Retinal pigment epithelial cell (primary cell): Measurements from ENCODE around the gene DBNL.

Experiments
- DNase-seq: peaks from one replicate; pipeline ENCODE4 v3.0.0-alpha.2; 2010; ENCODE audit warnings: low read depth
- H3K4me3 ChIP-seq: 2 replicates; pipeline ENCODE4 v1.5.1; 2011; ENCODE audit warnings: mild to moderate bottlenecking, low read length, control low read depth, moderate library complexity
- TF ChIP-seq, protein P1 (sequence below): conservative IDR thresholded peaks from 2 replicates; pipeline ENCODE4 v1.5.1; 2011; ENCODE audit warnings: low read depth, low read length, control low read depth, inconsistent platforms

DBNL gene

DNA sequence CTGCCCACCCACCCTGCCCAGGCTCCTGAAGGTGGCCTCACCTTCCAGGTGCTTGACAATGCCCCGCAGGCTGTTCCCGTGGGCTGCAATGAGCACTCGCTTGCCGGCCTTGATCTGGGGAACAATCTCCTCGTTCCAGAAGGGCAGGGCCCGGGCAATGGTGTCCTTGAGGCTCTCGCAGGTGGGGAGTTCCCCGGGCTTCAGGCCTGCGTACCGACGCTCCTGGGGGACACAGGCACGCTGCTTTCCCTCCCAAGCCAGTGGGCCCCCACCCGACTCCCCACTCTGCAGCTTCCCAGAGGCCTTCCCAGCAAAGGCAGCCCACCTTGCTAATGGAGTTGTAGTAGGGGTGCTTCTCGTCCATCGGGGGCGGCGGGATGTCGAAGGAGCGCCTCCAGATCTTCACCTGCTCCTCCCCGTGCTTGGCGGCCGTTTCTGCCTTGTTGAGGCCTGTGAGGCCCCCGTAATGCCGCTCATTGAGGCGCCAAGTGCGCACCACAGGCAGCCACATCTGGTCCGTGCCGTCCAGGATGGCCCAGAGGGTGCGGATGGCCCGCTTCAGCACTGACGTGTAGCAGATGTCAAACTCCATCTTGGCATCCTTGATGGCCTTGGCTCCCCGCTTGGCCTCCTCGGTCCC, 20.4 kb downstream of the DBNL start:
- TF ChIP-seq, protein P1, sequence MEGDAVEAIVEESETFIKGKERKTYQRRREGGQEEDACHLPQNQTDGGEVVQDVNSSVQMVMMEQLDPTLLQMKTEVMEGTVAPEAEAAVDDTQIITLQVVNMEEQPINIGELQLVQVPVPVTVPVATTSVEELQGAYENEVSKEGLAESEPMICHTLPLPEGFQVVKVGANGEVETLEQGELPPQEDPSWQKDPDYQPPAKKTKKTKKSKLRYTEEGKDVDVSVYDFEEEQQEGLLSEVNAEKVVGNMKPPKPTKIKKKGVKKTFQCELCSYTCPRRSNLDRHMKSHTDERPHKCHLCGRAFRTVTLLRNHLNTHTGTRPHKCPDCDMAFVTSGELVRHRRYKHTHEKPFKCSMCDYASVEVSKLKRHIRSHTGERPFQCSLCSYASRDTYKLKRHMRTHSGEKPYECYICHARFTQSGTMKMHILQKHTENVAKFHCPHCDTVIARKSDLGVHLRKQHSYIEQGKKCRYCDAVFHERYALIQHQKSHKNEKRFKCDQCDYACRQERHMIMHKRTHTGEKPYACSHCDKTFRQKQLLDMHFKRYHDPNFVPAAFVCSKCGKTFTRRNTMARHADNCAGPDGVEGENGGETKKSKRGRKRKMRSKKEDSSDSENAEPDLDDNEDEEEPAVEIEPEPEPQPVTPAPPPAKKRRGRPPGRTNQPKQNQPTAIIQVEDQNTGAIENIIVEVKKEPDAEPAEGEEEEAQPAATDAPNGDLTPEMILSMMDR, result no peak
- no peak for DNase-seq
- peak overlapping the region; percentile 28 for H3K4me3 ChIP-seq

DNA sequence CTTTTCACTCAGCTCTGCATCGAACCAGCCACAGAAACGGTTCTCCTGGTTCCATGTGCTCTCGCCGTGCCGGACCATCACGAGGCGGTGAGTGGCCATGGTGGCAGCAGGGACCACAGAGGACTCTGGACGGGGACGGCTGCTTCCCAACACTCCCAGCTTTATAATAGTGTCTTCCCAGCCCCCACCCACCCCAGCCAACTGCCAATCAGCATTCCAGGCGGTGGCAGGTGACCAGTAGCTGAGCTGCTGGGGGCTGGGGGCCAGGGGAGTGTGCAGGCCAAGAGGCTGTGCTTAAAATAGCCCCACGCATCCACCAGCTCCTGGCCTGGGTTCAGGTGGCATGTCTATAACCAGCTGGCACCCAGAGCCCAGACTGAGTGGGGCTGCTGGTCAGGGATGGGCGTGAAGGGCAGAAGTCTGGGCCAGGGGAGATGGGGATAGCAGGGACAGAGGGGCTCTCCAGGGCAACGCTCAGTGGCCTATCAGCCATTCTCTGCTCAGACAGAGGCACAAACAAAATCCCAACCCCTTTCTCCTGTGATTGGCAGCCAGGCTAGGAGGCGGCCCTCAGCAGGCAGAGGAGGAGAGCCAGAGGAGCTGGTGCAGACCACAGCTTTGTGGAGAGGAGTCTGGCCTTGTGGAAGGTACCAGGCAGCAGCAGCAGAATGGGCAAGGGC, 21.1 kb downstream of the DBNL start, which contains the start of gene PGAM2:
Gene PGAM2, minus strand, starts transcription at position 137 of the 680 bp plus-strand sequence. Its CDS starts 38 bp downstream, at position 99.
- no peak for DNase-seq
- TF ChIP-seq, protein P1, result no peak
- H3K4me3 ChIP-seq, result peak within 1 kb of the TSS; percentile 28

DNA sequence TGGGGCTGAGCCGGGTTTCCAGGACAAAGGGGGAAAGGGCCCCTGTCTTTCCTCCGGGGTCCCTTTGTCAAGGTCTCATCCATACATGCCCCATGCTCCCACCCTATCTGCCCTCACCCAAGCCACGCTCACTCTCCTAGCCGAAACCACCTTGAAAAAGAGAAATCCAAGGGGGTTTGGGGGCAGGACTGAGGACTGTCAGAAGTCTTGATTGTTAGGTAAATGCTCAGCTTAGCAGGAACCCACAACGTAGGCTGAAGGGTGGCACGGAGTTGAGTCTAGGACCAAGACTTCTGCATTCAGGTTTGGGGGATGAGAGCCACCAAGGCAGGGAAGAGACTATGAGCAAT, 21.6 kb downstream of the DBNL start:
- TF ChIP-seq, protein P1, result no peak
- no peak for DNase-seq
- no peak overlapping the region for H3K4me3 ChIP-seq

DNA sequence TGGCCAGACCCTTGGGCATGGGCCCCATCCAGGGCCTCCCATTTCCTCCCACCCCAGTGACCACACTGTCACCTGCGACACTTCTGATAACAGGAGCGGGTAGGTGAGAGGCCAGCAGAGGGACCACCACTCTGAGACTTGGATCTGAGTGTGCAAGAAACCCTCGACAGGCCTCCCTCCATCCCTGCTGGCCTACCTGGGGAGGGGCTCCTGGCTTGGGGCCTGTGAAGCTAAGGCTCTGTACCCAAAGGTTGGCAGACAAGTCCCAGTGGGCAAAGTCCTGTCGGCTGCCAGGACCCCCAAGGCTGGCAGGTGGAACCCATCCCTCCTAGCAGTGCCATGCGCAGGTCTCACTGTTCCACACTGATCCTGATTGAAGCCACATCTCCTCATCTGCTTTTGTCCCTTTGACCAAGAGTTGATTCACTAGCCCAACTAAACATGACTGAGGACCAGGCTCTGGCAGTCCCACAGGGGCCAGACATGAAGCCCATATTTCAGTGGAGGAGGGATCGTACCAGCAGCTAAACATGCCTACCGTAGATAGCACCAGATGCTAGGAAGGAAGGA, 22.1 kb downstream of the DBNL start:
- no peak for DNase-seq
- TF ChIP-seq, protein P1, result no peak
- no peak overlapping the region for H3K4me3 ChIP-seq

DNA sequence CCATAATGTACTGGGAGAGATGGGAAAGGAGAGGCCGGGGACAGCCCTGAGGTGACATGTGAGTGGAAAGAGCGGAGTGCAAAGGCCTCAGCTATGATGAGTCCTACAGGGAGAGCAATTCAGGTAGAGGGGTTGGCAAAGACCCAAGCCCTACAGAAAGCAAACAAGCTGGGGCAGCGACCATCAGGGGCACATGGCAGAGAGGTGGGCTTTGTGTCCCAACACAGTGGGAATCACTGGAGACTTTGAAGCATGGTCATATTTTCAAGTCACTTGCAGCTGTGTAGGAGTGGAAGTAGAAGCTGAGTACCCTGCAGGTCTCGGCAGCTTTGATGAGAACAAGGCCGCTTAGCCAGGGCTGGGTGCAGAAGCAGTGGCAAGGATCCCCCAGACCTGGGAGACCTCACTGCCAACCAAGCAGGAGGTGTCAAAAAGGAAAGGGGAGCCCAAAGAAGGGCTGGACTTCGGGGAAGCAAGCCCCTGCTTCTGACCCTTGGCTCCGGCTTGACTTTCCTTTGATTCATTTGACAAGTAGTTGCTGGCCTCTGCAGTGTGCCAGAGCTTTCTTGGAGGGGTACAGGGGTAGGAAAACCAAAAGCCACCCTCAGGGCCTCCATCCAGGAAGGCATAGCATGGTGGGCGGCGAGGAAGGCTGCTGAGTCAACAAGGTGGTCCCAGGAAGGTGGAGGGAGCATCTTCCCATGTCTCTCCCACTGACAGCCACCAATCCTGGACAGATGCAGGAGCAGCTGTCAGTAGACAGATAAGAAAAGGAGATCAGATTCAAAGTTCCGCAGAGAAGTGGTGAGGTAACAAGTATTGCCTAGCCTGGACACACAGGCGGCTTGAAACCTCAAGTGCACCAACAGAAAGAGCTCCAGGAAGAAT, 22.8 kb downstream of the DBNL start:
- TF ChIP-seq, protein P1, result no peak
- no peak overlapping the region for H3K4me3 ChIP-seq
- DNase-seq, result no peak

DNA sequence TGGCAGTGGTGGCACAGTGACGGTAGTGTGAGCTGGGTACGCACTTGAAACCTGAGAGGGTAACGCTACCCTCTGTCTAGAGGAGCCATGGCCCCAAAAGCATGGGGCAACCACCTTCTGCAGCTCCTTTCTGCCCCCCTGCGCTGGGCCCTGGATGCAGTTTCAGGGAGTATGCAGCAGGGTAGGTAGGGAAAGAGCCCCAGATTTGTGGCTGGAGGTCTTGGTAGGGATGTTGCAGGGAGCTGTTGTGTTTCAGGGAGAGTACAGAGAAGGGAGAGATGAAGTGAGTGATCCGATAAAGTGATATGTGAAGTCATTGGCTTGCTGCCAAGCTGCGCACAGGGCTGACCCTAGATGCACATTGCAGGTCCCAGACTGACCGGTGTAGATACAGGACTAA, 23.6 kb downstream of the DBNL start:
- TF ChIP-seq, protein P1, result no peak
- no peak overlapping the region for H3K4me3 ChIP-seq
- DNase-seq, result no peak
